ENCODE data around the gene PTEN.

DNA sequence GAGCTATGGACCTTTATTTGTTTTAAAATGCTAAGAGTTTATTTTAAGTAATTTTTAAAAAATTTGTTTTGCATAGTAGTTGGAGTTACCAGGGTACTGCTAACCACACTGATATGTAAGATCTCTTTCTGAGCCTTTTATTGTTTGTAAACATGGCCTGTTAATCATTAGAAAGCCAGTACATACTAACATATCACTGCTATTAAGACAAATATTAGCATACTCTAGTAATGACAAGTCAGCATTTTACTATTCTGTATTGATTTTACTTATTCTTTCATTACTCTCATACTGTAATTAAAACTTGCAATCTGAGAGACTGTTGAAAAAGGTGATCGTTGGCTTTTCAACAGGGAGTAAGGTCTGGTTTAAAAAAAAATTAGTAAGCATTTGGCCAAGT, 66.7 kb downstream of the PTEN start:
- TF ChIP-seq TAF1 (IDR thresholded peaks at IDR 0.05; ENCODE audit: low read depth, low read length) = no peak
- no peak for TF ChIP-seq POLR2A (IDR thresholded peaks at IDR 0.05; ENCODE audit: low read depth, low read length)
- TF ChIP-seq POLR2AphosphoS5 (IDR thresholded peaks at IDR 0.05; ENCODE audit: low read depth, low read length) = no peak
- no peak for TF ChIP-seq POU2F2 (IDR thresholded peaks at IDR 0.05; ENCODE audit: low read depth, low read length)
